Stimulated activated CD4-positive, alpha-beta T cell treated with anti-CD3 and anti-CD28 coated beads, Interleukin-12 subunit alpha, Interleukin-12 subunit beta, amount 100 ng/mL, for 48 hours (primary cell): Measurements from ENCODE around the gene CDH13.

Experiments
- DNase-seq, 3 donors: peaks; one replicate each; pipeline ENCODE4 v3.0.0-alpha.2; 2020; ENCODE audit warnings: low read depth in 2 of 3, low spot score in 1 of 3

CDH13 gene

GRCh38 chr16:83029467-83029866, 402.7 kb downstream of the CDH13 start:
- DNase-seq = no peak

GRCh38 chr16:83031524-83031923, 404.8 kb downstream of the CDH13 start:
- no peak for DNase-seq

- no peak for DNase-seq
These were observed 410.3 kb downstream of the CDH13 start for GRCh38 chr16:83037102-83037501.

GRCh38 chr16:83037884-83038283, 411.1 kb downstream of the CDH13 start:
- no peak for DNase-seq

- DNase-seq = no peak
These were observed 413.4 kb downstream of the CDH13 start for GRCh38 chr16:83040174-83040573.

- DNase-seq = no peak
These were observed 417.8 kb downstream of the CDH13 start for GRCh38 chr16:83044589-83044988.

GRCh38 chr16:83045790-83046189, 419.0 kb downstream of the CDH13 start:
- no peak for DNase-seq

GRCh38 chr16:83046664-83047063, 419.9 kb downstream of the CDH13 start:
- DNase-seq = no peak

GRCh38 chr16:83051451-83051850, 424.7 kb downstream of the CDH13 start:
- DNase-seq = no peak

GRCh38 chr16:83054283-83054682, 427.5 kb downstream of the CDH13 start:
- no peak for DNase-seq

- DNase-seq = no peak
These were observed 431.6 kb downstream of the CDH13 start for GRCh38 chr16:83058376-83058775.

- DNase-seq = no peak
These were observed 432.5 kb downstream of the CDH13 start for GRCh38 chr16:83059237-83059636.

GRCh38 chr16:83066011-83066410, 439.2 kb downstream of the CDH13 start:
- DNase-seq = no peak

- DNase-seq = no peak
These were observed 440.1 kb downstream of the CDH13 start for GRCh38 chr16:83066881-83067280.

GRCh38 chr16:83068686-83069085, 441.9 kb downstream of the CDH13 start:
- no peak for DNase-seq

- DNase-seq = no peak
These were observed 443.8 kb downstream of the CDH13 start for GRCh38 chr16:83070416-83071209.

GRCh38 chr16:83075956-83076355, 449.2 kb downstream of the CDH13 start:
- DNase-seq = no peak

- no peak for DNase-seq
These were observed 456.6 kb downstream of the CDH13 start for GRCh38 chr16:83083361-83083760.

GRCh38 chr16:83085660-83086059, 458.9 kb downstream of the CDH13 start:
- DNase-seq = no peak

- DNase-seq = no peak
These were observed 469.3 kb downstream of the CDH13 start for GRCh38 chr16:83095941-83096692.

- no peak for DNase-seq
These were observed 471.8 kb downstream of the CDH13 start for GRCh38 chr16:83098536-83098935.

- no peak for DNase-seq
These were observed 473.9 kb downstream of the CDH13 start for GRCh38 chr16:83100679-83101078.

GRCh38 chr16:83102336-83102735, 475.6 kb downstream of the CDH13 start:
- no peak for DNase-seq
